HG02981 (cell line): Measurements from ENCODE around the gene IRAK4.

ENCODE experiments used
- ATAC-seq: cut with Tn5 transposase; IDR thresholded peaks from one replicate; pipeline ENCODE4 v1.9.1; 2021; ENCODE audit warnings: mild to moderate bottlenecking, moderate library complexity; ENCODE audit not compliant: unreplicated experiment

IRAK4 gene

GRCh38 chr12:43835656-43836474, 77.1 kb downstream of the IRAK4 start, which contains the start of gene TMEM117:
Gene TMEM117 (plus strand): TSS chr12:43836081.
- ATAC-seq: peak; percentile 71

GRCh38 chr12:43836475-43836989, 77.8 kb downstream of the IRAK4 start:
- peak; percentile 4 for ATAC-seq
